Measurements from ENCODE around the gene SF3B2. TPM values are rescaled to one million over a fixed set of nuclear protein-coding genes. Genes with fewer than 3 reads are reported as not detected.

The SF3B2 gene
- total RNA-seq, 1 experiment from 2014 or later = 237 TPM

DNA sequence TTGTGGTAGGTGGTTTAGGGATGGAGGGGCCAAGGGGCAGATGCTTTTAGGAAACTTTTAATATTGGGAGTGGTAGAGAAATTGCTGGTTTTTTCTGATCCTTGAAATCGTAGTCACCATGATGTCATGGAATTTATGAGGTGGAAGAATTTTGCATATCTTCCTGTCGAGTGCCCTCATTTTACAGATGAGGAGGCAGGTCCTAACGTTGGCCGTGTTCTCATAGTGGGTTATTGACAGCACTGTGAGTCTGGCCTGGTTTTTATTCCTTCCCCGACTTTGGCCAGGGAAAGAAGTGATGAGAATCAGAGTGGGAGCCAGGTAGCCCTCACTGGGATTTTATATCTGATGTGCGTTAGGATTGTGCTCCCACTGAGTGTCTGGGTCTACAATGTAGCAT lies 9.1 kb downstream of the SF3B2 start:
- Histone ChIP-seq H3K4me2 (ENCODE audit: insufficient read depth, insufficient read length, low read length) (no peak overlapping the region), H2AK5ac (ENCODE audit: insufficient read length, low read length) (no peak overlapping the region), H4K5ac (ENCODE audit: insufficient read length, low read depth, low read length) (no peak overlapping the region), H3K9ac (ENCODE audit: extremely low read depth, insufficient read length, low read length) (no peak overlapping the region), H3K79me2 (ENCODE audit: insufficient read depth, low read length) (no peaks in the 10 kb centered on the region), H2BK5ac (ENCODE audit: insufficient read length, low read length) (no peak overlapping the region), H4K8ac (replicated peaks; ENCODE audit: insufficient read length, low read depth, low read length) (no peak overlapping the region), H3K56ac (ENCODE audit: insufficient read length, low read depth, low read length) (no peak overlapping the region), H3K14ac (ENCODE audit: insufficient read depth, low read length) (no peak overlapping the region), H3K4me1 (ENCODE audit: insufficient read depth, low read length) (no peaks in the 10 kb centered on the region), H2AFZ (ENCODE audit: low read length) (no peak overlapping the region), H4K91ac (ENCODE audit: insufficient read length, low read depth, low read length) (no peak overlapping the region), H2BK20ac (ENCODE audit: low read depth, low read length, poor library complexity, severe bottlenecking) (no peak overlapping the region), H3K27ac (ENCODE audit: insufficient read length, low read depth, low read length) (no peak overlapping the region), H2BK12ac (ENCODE audit: insufficient read length, low read depth, low read length) (no peak overlapping the region), H3K4ac (ENCODE audit: low read depth, low read length) (no peak overlapping the region), H3K23me2 (ENCODE audit: insufficient read length, low read depth, low read length, poor library complexity, severe bottlenecking) (no peaks in the 10 kb centered on the region), H3K27me3 (ENCODE audit: insufficient read depth, low read length) (no peaks in the 10 kb centered on the region), H4K20me1 (ENCODE audit: control insufficient read depth, insufficient read depth, insufficient read length) (no peaks in the 10 kb centered on the region), H3K9me3 (ENCODE audit: control insufficient read depth, low read depth, low read length) (no peaks in the 10 kb centered on the region), H3T11ph (ENCODE audit: low read length) (no peak overlapping the region), H3K18ac (ENCODE audit: insufficient read length, low read depth, low read length) (no peak overlapping the region), H3K23ac (ENCODE audit: insufficient read length, low read depth, low read length) (no peak overlapping the region), H2BK120ac (ENCODE audit: low read depth, low read length, poor library complexity, severe bottlenecking) (no peak overlapping the region), H3K79me1 (ENCODE audit: insufficient read depth, low read depth, low read length, poor library complexity, severe bottlenecking) (no peaks in the 10 kb centered on the region), H2BK15ac (ENCODE audit: low read depth, low read length) (no peak overlapping the region)
- Mint-ChIP-seq H3K9me3 (no peaks in the 10 kb centered on the region), H3K27me3 (ENCODE audit: low read depth) (no peaks in the 10 kb centered on the region), H3K4me1 (no peaks in the 10 kb centered on the region), H3K27ac (no peak overlapping the region), H3K4me3 (no peak overlapping the region), H3K36me3 (ENCODE audit: insufficient read depth in 1 of 3, low read depth in 3 of 3) (peaks cover 72 to 97% (median 95%) of the 10 kb centered on the region in 3 experiments)
- DNase-seq = no peak
- no peak for TF ChIP-seq CTCF (conservative IDR thresholded peaks at IDR 0.05)
- no CpG with 5 or more reads among the region's 6 CpGs for WGBS (ENCODE audit: extremely low coverage, insufficient read length, low lambda C conversion rate)
